ENCODE measurements around the gene MRFAP1L1. TPM values are rescaled to one million over a fixed set of nuclear protein-coding genes. Genes with fewer than 3 reads are reported as not detected.
A peak's percentile ranks its signal among the peaks of the same experiment; 100 is the strongest.
"Not testable (repeated sequence)": the region's sequence is repeated elsewhere in the genome, so short reads cannot be mapped to it uniquely, and the experiment has no call there.

MRFAP1L1 gene
- total RNA-seq: 100 TPM

DNA sequence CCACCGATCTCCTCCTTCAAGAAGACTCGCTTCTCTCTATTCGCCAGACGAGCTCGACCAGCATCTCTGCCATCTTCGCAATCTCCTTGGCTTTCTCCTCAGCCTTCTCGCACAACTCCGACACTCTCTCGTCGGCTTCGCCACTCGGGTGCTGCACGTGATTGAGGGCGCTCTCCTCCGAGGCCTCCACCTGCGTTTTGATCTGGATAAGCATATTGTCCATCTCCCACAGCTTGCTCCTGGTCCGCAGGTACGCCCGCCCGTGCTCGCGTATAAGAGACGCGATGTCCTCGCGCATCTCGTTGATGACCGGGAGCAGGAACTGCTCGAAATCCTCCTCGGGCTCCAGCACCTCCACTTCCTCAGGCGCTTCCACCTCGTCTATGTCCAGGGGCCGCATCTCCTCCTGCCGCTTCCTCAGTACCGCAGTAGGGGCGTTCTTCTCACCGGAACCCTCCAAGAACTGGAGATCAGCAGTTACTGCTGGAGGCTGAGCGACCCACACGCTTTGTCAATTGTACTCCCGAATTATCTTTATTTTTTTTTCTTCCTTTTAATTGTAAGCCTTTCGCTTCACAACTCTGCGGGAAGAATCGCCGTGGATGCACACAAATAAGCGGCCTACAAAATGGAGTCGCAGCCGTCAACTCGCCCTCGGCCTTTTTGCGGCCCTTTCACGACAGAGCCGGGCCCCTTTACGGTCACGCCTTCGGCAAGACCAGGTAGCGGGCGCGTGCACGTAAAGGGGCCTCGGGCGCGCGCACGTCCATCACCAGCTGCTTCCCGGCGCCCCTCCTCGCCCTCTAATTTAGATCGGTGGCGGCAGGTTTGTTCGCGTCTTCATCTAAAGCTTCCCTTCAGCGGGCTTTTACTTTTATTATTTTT lies at the start of gene MRFAP1L1:
Gene MRFAP1L1 (minus strand): TSS at position 636 of the 885 bp plus-strand sequence. CDS start 236 bp downstream, at position 400.
- DNase-seq (ENCODE audit: low spot score in 2 of 2) (peak; percentile 80 to 87), FAIRE-seq (no peak)

DNA sequence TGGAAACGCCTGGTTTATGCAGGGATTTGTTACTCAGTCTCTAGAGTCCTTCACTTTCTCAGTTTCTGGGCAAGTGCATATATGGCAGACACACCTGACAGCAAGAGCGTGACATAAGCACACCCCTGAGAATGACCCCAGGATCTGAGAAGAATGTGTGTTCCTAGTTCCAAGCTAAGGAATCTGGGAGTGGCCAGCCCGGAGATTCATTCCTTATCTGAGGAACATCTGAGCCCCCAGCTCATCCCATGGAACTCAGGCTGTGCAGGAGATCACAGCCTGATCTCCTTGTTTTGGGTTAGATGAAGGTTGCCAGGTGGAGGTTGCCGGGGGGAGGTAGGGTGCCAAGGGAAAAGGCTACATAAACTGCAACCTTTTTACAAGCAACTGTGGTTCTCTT lies 49.1 kb upstream of the MRFAP1L1 start:
- no peak for FAIRE-seq
- no peak for DNase-seq (ENCODE audit: low spot score in 2 of 2)

DNA sequence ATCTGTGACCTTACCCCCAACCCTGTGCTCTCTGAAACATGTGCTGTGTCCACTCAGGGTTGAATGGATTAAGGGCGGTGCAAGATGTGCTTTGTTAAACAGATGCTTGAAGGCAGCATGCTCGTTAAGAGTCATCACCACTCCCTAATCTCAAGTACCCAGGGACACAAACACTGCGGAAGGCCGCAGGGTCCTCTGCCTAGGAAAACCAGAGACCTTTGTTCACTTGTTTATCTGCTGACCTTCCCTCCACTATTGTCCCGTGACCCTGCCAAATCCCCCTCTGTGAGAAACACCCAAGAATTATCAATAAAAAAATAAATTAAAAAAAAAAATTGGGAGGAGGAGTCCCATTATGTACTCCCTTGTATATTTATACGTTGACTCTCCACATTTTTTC lies 46.7 kb upstream of the MRFAP1L1 start:
- FAIRE-seq; DNase-seq (ENCODE audit: low spot score in 2 of 2): not testable (repeated sequence)

DNA sequence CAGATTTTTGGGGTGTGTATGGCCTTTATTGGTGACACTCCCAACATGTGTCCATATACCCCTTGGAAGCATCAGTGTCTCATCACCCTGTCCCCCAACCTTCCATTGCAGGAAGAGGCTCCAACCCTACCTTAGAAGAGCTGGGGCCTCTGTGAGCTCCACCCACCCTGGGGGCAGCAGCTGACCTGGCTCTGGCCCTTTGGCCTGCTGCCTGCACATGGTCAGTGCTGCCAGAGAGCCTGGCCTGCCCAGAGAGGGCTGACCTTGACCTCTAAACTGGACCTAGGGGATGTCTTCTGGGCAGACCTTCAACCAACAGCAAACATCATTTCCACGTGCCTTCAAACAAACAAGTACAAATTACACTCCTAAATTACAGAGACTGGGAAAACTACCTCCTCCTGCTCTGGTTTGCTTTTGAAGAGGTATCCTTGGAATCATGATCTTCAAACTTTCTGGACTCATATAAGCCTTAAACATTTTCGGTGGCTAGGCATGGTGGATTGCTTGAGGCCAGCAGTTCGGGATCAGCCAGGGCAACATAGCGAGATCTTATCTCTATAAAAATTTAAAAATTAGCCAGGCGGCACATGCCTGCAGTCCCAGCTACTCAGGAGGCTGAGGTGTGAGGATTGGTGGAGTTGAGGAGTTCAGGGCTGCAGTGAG lies 45.6 kb upstream of the MRFAP1L1 start:
- DNase-seq (ENCODE audit: low spot score in 2 of 2): no peak
- no peak for FAIRE-seq

DNA sequence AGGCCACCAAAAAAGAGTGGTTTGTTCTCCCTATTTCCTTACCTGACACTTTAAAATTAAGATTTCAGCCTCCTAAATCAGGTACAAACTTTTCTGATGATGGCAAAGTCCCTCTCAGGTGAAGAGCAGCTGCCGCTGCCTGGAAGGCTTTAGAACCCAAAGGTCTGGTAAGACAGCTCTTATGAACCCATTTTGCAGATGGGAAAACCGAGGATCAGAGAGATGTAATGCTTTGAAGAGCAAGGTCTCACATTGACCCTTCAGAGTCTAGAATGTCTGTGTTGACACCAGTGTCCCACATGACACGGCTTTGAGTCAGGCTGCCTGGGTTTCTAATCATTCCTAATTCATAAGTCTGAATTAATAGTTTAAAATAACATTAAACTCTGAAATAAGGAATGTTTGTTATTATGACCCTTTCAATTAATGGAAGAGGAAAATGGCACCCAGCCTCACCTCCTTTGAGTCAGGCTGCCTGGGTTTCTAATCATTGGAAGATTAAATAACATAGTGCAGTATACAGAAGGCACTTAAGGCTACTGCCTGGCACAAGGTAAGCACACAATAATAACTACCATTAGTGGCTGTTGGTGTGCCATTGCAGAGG lies 44.9 kb upstream of the MRFAP1L1 start:
- DNase-seq (ENCODE audit: low spot score in 2 of 2) (no peak), FAIRE-seq (no peak)

DNA sequence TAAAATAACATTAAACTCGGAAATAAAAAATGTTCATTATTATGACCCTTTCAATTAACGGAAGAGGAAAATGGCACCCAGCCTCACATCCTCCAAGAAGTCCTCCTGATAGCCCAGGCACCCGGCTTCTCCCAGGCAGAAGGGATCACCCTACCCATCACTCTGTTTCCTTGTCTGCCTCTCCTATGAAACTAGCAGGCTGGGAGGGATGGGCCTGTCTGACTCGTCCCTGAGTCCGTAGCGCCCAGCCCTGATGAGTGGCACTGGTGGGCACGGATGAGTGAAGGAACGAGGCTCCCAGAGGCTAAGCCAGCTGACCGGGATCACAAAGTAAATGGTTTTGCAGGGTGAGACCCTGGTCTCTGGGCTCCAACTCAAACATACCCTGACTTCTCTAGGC lies 44.2 kb upstream of the MRFAP1L1 start:
- FAIRE-seq: no peak
- no peak for DNase-seq (ENCODE audit: low spot score in 2 of 2)

DNA sequence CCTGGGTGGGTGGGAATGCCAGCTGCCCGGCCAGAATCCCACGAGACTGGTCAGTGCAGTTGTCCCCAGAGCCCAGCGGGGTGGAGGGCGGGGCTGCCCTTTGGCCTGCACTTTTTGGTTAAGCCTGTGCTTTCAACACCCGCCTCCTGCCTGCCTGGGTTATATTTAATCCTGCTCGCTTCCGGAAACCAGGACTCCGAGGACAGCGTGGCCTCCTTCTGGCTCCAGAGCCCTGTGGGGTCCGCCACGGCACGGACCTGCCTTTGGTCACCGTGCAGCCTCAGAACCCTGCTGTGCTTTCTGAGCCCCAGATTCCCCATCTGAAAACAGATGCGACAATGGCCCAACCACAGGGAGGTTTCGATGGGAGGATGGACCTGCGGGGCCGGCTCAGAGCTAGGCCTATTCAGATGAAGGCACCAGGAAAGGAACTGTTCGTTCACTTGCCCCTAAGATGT lies 43.5 kb upstream of the MRFAP1L1 start:
- DNase-seq (ENCODE audit: low spot score in 2 of 2) (peak in 1 of 2 donors; percentile 50), FAIRE-seq (no peak)

DNA sequence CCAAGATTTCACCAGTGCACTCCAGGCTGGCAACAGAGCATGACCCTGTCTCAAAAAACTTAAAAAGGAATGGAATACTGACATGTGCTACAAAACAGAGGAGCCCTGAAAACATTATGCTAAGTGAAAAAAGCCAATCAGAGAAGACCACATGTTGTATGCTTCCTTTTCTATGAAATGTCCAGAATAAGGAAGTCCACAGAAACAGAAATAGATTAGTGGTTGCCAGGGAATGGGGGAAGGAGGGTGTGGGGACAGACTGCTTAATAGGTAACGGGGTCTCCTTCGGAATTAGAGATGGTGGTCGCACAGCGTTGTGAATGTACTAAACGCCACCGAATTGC lies 42.8 kb upstream of the MRFAP1L1 start:
- DNase-seq (ENCODE audit: low spot score in 2 of 2): no peak
- no peak for FAIRE-seq

DNA sequence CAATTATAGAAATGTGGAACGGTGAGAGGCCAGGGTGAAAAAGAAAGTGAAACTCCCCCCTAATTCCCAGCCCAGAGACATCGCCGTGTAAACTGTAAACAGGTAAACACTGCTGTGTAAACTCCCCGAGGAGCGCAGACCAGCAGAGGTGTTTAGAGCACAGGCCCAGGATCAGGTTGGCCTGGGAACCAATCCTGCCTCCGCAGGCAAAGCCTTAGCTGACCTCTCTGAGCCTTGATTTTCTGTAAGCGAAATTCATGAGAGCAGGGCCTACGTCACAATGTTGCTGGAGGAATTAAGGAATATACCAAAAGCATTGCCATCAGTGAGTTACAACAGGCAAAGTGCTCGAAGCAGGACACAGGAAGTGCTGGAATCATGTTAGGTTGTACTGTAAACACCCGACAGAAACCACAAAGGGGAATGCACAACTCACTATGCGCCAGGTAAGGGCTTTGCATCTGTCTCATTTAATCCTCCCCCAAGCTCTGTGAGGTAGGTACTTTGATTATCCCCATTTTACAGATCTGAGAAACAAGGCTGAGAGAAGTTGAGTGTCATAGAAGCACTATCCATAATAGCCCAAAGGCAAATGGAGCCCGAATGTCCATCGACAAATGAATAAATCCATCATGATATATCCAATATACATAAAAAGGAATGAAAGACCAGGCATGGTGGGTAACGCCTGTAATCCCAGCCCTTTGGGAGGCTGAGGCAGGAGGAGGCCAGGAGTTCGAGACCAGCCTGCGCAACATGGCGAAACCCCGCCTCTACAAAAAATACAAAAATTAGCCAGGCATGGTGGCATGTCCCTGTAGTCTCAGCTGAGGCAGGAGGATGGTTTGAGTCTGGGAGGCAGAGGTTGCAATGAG lies 42.2 kb upstream of the MRFAP1L1 start:
- DNase-seq (ENCODE audit: low spot score in 2 of 2): no peak
- no peak for FAIRE-seq

DNA sequence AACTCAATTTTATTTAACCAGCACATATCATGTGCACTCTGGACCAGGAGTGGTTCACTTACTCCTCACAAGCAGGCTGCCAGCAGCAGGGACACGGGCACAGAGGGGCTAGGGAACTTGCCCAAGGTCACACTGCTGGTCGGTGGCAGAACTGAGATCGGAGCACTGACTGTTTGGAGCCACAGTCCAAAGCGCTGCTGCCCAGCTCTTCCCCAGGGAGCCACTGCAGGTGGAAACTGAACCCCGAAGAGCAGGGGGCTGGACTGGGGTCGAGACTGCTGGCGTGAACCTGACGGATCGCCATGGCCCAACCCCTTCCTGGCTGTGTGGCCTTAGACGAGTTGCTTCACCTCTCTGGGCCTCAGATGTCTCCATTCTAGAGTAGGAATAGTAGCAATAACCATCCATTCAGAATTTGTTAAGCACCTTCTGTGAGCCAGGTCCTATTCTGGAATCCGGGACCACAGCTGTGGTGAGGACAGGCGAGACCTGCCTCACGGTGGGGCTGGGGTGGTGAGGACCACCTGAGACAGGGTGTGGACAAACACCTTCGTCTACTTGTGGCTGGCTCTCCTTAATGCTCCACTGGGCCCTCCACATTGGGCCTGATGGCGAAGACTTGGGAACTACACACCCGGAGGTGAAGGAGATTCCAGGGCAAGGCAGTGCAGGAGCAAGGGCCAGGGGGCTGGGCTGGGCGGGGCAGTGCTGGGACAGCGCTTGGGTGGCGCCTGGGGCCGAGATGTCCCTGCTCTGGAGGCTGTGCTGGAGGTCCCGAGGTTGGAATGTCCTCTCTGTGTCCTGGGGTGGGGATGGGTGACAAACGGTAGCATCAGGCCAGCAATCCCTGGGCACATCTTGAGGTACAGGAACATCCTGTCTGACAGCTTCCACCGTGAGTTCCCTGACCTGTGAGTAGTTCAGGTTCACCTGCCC lies 40.9 kb upstream of the MRFAP1L1 start:
- DNase-seq (ENCODE audit: low spot score in 2 of 2): no peak
- no peak for FAIRE-seq

DNA sequence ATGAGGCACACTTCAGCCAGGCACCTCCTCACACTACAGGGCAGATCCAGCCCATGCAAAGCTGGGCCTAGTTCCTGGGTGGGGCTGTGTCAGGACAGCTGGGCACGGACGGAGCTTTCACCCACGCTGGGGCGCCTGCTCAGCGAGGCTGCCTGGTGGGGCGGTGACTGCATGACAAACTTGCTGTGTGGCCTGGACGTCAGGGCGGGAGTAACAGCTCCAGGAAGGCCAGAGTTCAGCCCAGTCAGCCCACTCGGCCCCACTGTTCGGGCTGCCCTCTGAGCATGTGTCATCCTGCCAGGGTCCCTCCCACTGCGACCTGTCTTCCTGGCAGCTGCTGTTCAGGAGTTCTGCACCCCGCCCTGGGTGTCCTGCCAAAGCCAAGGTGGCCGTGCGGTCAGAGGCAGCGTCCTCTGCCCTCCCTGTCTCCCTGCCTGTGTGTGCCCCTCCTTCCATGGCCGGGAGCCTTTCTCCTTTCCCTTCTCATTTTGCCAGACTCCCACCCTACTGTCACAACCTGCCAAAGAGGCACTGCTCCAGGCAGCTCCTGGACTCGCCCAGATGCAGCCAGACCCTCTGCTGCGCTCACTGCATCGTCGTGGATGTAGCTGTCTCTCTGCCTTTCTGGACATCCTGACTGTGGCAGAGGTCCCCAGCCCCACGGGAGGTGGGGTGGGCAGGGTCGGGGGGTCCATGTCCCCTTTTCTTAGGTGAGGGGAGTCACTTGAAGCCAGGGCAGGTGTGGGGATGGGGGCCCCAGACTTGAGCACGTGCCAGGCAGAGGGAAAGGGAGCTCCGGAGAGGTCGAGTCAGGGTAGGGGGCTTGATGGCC lies 39.9 kb upstream of the MRFAP1L1 start:
- FAIRE-seq (no peak), DNase-seq (ENCODE audit: low spot score in 2 of 2) (no peak)

DNA sequence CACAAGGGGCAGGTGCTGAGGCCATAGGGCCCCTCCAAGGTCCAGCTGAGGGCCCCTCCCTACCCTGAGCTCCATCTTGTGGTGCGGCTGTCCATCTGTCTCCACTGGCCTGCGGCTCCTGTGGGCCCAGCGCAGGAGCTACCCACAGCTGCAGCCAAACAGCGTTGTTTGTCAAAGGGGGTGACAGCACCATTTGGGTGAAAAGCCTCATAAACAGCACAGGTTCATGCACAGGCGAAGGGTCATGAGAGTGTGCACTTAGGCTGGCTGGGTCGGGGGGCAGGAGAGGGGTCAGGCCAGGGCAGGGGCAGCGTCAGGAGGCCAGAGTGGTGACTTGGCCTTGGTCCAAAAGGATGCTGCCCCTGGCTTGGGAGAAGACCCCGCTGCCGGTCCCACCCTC lies 38.6 kb upstream of the MRFAP1L1 start:
- no peak for DNase-seq (ENCODE audit: low spot score in 2 of 2)
- FAIRE-seq: no peak

DNA sequence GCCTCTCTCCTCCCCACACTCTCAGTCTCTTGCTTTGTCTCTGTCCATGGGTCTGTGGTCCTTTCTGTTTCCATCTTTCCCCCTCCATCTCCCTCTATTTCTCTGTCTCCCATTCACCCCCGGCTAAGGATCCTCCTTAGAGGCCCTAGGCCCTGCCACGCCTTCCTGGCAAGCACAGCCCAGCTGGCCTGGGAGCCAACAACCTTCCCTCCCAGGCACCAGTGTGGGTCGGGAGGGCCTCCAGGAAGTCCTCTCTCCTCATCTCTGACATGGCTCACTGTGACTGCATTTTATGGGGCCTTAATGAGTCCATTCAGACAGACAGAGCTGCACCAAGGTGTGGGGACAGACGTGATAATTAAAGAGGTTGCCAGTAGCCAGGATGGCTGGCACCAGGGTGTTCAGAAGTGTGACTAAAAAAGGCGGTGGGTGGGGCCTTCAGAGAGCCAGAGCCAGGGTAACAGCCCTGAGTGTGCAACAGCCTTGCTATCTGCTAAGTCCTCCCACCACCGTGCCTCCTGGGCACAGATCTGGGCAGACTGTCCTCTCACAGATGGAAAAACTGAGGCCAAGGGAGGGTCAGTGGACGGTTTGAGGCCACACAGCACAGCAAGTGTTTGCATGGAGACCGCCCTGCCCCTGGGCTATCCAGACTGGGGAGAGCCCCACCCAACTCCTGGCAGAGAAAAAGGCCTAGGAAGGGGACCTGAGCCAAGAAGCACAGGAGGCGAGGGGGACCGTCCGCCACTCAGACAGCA lies 37.8 kb upstream of the MRFAP1L1 start:
- FAIRE-seq: no peak
- no peak for DNase-seq (ENCODE audit: low spot score in 2 of 2)

DNA sequence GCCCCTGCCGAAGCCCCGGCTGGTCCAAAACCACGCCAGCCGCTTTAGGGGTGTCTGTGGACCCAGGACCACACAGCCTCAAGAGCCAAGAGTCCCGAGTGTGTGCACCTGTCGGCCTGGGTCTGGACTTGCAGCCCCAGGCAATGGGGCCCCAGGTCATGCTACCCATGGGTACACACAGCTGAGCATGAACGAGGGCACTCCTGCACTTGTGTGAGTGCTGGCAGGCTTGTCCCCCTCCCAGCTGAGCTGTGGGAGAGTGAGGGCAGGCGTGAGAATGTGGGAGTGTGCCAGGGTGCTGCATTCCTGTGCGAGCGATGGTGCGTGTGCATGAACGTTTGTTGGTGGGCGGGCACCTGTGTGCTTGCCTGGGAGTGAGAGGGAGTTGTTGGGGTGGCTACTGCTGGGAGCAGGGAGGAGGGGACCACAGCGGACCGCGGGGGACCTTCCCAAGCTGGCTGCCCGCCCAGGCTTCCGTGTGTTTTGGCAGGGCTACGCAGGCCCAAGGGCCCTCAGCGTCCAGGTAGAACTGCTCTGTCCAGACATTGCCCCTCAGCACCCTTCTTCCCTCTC lies 37.1 kb upstream of the MRFAP1L1 start:
- DNase-seq (ENCODE audit: low spot score in 2 of 2): no peak
- no peak for FAIRE-seq

DNA sequence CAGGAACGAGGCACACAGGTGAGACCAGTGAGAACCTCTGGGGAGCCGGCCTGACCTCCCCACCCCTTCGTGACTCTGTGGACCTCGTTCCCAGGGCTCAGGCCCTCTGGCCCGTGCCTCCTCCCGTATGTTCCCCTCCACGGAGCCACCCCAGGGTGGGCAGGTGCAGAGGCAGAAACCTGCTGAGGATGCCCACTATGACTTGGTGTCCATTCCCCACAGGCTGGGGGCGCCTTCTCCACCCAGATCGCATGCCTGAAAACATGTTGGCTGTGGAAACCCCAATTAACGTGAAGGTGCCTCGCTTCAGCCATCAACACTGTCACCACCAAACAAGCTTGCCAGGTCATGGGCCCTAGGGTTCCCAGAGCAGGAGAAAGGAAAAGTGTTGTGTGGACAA lies 33.3 kb upstream of the MRFAP1L1 start:
- DNase-seq (ENCODE audit: low spot score in 2 of 2): no peak
- no peak for FAIRE-seq

DNA sequence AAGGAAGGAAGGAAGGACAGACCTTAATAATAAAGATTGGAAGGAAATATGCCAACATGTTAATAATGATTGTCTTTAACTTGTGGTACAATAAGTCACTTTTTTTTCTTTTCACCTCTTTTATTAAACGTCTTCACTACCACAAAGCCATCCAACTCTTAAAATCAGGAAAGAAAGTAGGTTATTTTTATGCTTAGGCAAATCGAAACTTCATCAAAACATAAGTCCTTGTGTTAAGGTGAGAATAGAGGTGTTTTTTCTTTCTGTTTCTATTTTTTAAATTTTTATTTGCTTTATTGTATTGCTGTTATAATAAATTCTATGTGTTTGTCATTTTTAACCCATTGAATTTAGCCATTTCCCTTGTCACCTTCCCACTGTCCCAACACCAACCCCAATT lies 32.8 kb upstream of the MRFAP1L1 start:
- DNase-seq (ENCODE audit: low spot score in 2 of 2) (no peak), FAIRE-seq (no peak)

DNA sequence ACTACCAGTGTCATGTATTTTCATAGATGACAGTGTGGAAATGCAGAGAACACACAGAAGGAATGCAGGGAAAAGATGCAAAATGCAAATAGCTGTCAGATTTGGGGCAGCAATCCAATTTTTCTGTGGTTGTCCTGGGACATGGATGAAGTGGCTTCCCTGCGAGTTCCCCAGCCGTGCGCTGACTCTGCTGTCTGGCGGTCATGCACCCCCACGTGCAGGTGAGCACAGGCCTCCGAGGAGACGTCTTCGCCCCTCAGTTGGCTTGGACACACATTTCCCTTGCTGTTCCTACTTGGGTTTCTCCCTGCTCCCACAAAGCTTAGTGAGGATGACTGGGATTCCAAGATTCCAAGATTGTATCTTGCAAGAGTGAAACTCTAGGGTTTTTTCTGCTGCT lies 30.7 kb upstream of the MRFAP1L1 start:
- DNase-seq (ENCODE audit: low spot score in 2 of 2): no peak
- no peak for FAIRE-seq

All from frontal cortex (tissue), 4 donors.